ENCODE measurements around the gene BCL2L13. TPM values are rescaled to one million over a fixed set of nuclear protein-coding genes. Genes with fewer than 3 reads are reported as not detected.

BCL2L13 gene
- total RNA-seq, 2 experiments from 2014 or later: 32.2 to 32.6 TPM

GRCh38 chr22:17724241-17724640, 85.7 kb downstream of the BCL2L13 start:
- no peak overlapping the region for H3K27ac Mint-ChIP-seq
- H3K9me3 Mint-ChIP-seq: no peaks in the 10 kb centered on the region
- no peak for DNase-seq
- no peak overlapping the region for H3K4me3 Mint-ChIP-seq
- CTCF ChIA-PET: interaction anchor here (2.1 kb wide), 1 partner anchor 18 kb away, joined by 8 read pairs; no protein-coding TSS in a partner anchor
- no peaks in the 10 kb centered on the region for H3K27me3 Mint-ChIP-seq (ENCODE audit: low read depth)
- H3K36me3 Mint-ChIP-seq (ENCODE audit: low read depth): peaks cover 1% of the 10 kb centered on the region
- intact Hi-C loops (cut with micrococcal nuclease): no loop called here
- peaks cover 14% of the 10 kb centered on the region for H3K4me1 Mint-ChIP-seq (ENCODE audit: low read depth)

- peaks cover 14% of the 10 kb centered on the region for H3K4me1 Mint-ChIP-seq (ENCODE audit: low read depth)
- H3K9me3 Mint-ChIP-seq: no peaks in the 10 kb centered on the region
- H3K27ac Mint-ChIP-seq: no peak overlapping the region
- CTCF ChIA-PET: interaction anchor here (2.1 kb wide), 1 partner anchor 17 kb away, joined by 8 read pairs; no protein-coding TSS in a partner anchor
- H3K4me3 Mint-ChIP-seq: no peak overlapping the region
- no peaks in the 10 kb centered on the region for H3K27me3 Mint-ChIP-seq (ENCODE audit: low read depth)
- intact Hi-C loops (cut with micrococcal nuclease): no loop called here
- peaks cover 1% of the 10 kb centered on the region for H3K36me3 Mint-ChIP-seq (ENCODE audit: low read depth)
- no peak for DNase-seq
Observed at GRCh38 chr22:17724678-17725499, 86.3 kb downstream of the BCL2L13 start.

GRCh38 chr22:17725500-17725796, 86.9 kb downstream of the BCL2L13 start:
- Mint-ChIP-seq H3K9me3 (no peaks in the 10 kb centered on the region), H3K27ac (no peak overlapping the region), H3K4me3 (no peak overlapping the region), H3K36me3 (ENCODE audit: low read depth) (peaks cover 1% of the 10 kb centered on the region), H3K27me3 (ENCODE audit: low read depth) (no peaks in the 10 kb centered on the region), H3K4me1 (ENCODE audit: low read depth) (peaks cover 14% of the 10 kb centered on the region)
- DNase-seq: no peak
- intact Hi-C loops (cut with micrococcal nuclease): no loop called here
- CTCF ChIA-PET: no interaction called here

- Mint-ChIP-seq H3K4me1 (ENCODE audit: low read depth) (peaks cover 14% of the 10 kb centered on the region), H3K27me3 (ENCODE audit: low read depth) (no peaks in the 10 kb centered on the region), H3K9me3 (no peaks in the 10 kb centered on the region), H3K27ac (peak overlapping the region; percentile 22), H3K36me3 (ENCODE audit: low read depth) (peaks cover 4% of the 10 kb centered on the region), H3K4me3 (no peak overlapping the region)
- CTCF ChIA-PET: interaction anchor here (0.5 to 1.0 kb wide), 2 partner anchors 18 to 68 kb away, joined by 3 read pairs; no protein-coding TSS in a partner anchor
- intact Hi-C loops (cut with micrococcal nuclease): no loop called here
- DNase-seq: peak; percentile 17
Observed at GRCh38 chr22:17726006-17726927, 87.7 kb downstream of the BCL2L13 start.

GRCh38 chr22:17726928-17727897, 88.7 kb downstream of the BCL2L13 start:
- Mint-ChIP-seq H3K9me3 (no peaks in the 10 kb centered on the region), H3K27me3 (ENCODE audit: low read depth) (no peaks in the 10 kb centered on the region), H3K36me3 (ENCODE audit: low read depth) (peaks cover 4% of the 10 kb centered on the region), H3K4me3 (no peak overlapping the region), H3K4me1 (ENCODE audit: low read depth) (peaks cover 14% of the 10 kb centered on the region), H3K27ac (peak overlapping the region; percentile 22)
- intact Hi-C loops (cut with micrococcal nuclease): no loop called here
- DNase-seq: no peak
- CTCF ChIA-PET: interaction anchor here (0.5 to 1.0 kb wide), 2 partner anchors 17 to 69 kb away, joined by 3 read pairs; no protein-coding TSS in a partner anchor

- peaks cover 18% of the 10 kb centered on the region for H3K4me1 Mint-ChIP-seq (ENCODE audit: low read depth)
- H3K27ac Mint-ChIP-seq: no peak overlapping the region
- no peak overlapping the region for H3K4me3 Mint-ChIP-seq
- intact Hi-C loops (cut with micrococcal nuclease): no loop called here
- DNase-seq: no peak
- CTCF ChIA-PET: interaction anchor here (1.2 kb wide), 1 partner anchor 58 kb away, joined by 3 read pairs; no protein-coding TSS in a partner anchor
- peaks cover 7% of the 10 kb centered on the region for H3K36me3 Mint-ChIP-seq (ENCODE audit: low read depth)
- H3K27me3 Mint-ChIP-seq (ENCODE audit: low read depth): no peaks in the 10 kb centered on the region
- no peaks in the 10 kb centered on the region for H3K9me3 Mint-ChIP-seq
Observed at GRCh38 chr22:17728786-17729185, 90.2 kb downstream of the BCL2L13 start.

- H3K27ac Mint-ChIP-seq: no peak overlapping the region
- H3K4me3 Mint-ChIP-seq: no peak overlapping the region
- intact Hi-C loops (cut with micrococcal nuclease): no loop called here
- H3K4me1 Mint-ChIP-seq (ENCODE audit: low read depth): peaks cover 25% of the 10 kb centered on the region
- DNase-seq: no peak
- CTCF ChIA-PET: interaction anchor here (1.2 kb wide), 1 partner anchor 57 kb away, joined by 3 read pairs; no protein-coding TSS in a partner anchor
- peaks cover 8% of the 10 kb centered on the region for H3K36me3 Mint-ChIP-seq (ENCODE audit: low read depth)
- H3K9me3 Mint-ChIP-seq: no peaks in the 10 kb centered on the region
- H3K27me3 Mint-ChIP-seq (ENCODE audit: low read depth): no peaks in the 10 kb centered on the region
Observed at GRCh38 chr22:17729561-17729960, 91.0 kb downstream of the BCL2L13 start.

- DNase-seq: no peak
- no peak overlapping the region for H3K27ac Mint-ChIP-seq
- H3K36me3 Mint-ChIP-seq (ENCODE audit: low read depth): peaks cover 8% of the 10 kb centered on the region
- H3K4me3 Mint-ChIP-seq: no peak overlapping the region
- peaks cover 15% of the 10 kb centered on the region for H3K4me1 Mint-ChIP-seq (ENCODE audit: low read depth)
- H3K9me3 Mint-ChIP-seq: no peaks in the 10 kb centered on the region
- intact Hi-C loops (cut with micrococcal nuclease): no loop called here
- CTCF ChIA-PET: interaction anchor here (1.0 to 1.4 kb wide), 2 partner anchors 10 to 12 kb away, joined by 3 to 5 read pairs; no protein-coding TSS in a partner anchor
- no peaks in the 10 kb centered on the region for H3K27me3 Mint-ChIP-seq (ENCODE audit: low read depth)
Observed at GRCh38 chr22:17732251-17732854, 93.8 kb downstream of the BCL2L13 start.

GRCh38 chr22:17733466-17733865, 94.9 kb downstream of the BCL2L13 start:
- DNase-seq: no peak
- Mint-ChIP-seq H3K4me1 (ENCODE audit: low read depth) (peaks cover 15% of the 10 kb centered on the region), H3K27ac (peak overlapping the region; percentile 69), H3K9me3 (no peaks in the 10 kb centered on the region), H3K27me3 (ENCODE audit: low read depth) (no peaks in the 10 kb centered on the region), H3K4me3 (no peak overlapping the region), H3K36me3 (ENCODE audit: low read depth) (peaks cover 8% of the 10 kb centered on the region)
- intact Hi-C loops (cut with micrococcal nuclease): no loop called here
- CTCF ChIA-PET: interaction anchor here (0.6 kb wide), 1 partner anchor 344 kb away, joined by 3 read pairs; the partner anchor contains the start of gene PEX26

- no peak overlapping the region for H3K4me3 Mint-ChIP-seq
- peaks cover 15% of the 10 kb centered on the region for H3K4me1 Mint-ChIP-seq (ENCODE audit: low read depth)
- CTCF ChIA-PET: no interaction called here
- peak; percentile 55 for DNase-seq
- H3K27me3 Mint-ChIP-seq (ENCODE audit: low read depth): no peaks in the 10 kb centered on the region
- peak overlapping the region; percentile 69 for H3K27ac Mint-ChIP-seq
- H3K36me3 Mint-ChIP-seq (ENCODE audit: low read depth): peaks cover 7% of the 10 kb centered on the region
- H3K9me3 Mint-ChIP-seq: no peaks in the 10 kb centered on the region
- intact Hi-C loops (cut with micrococcal nuclease): no loop called here
Observed at GRCh38 chr22:17734187-17734586, 95.6 kb downstream of the BCL2L13 start.

GRCh38 chr22:17738386-17739128, 100.0 kb downstream of the BCL2L13 start:
- no peak overlapping the region for H3K4me3 Mint-ChIP-seq
- peaks cover 3% of the 10 kb centered on the region for H3K36me3 Mint-ChIP-seq (ENCODE audit: low read depth)
- peaks cover 16% of the 10 kb centered on the region for H3K4me1 Mint-ChIP-seq (ENCODE audit: low read depth)
- DNase-seq: no peak
- intact Hi-C loops (cut with micrococcal nuclease): no loop called here
- CTCF ChIA-PET: interaction anchor here (8.0 kb wide), 1 partner anchor 44 kb away, joined by 112 read pairs; no protein-coding TSS in a partner anchor
- H3K27ac Mint-ChIP-seq: no peak overlapping the region
- no peaks in the 10 kb centered on the region for H3K27me3 Mint-ChIP-seq (ENCODE audit: low read depth)
- H3K9me3 Mint-ChIP-seq: no peaks in the 10 kb centered on the region
